ENCODE results near the gene ZC3H18. TPM values are rescaled to one million over a fixed set of nuclear protein-coding genes. Genes with fewer than 3 reads are reported as not detected.

The ZC3H18 gene
- total RNA-seq, 1 donor from 2014 or later = 92.9 TPM

DNA sequence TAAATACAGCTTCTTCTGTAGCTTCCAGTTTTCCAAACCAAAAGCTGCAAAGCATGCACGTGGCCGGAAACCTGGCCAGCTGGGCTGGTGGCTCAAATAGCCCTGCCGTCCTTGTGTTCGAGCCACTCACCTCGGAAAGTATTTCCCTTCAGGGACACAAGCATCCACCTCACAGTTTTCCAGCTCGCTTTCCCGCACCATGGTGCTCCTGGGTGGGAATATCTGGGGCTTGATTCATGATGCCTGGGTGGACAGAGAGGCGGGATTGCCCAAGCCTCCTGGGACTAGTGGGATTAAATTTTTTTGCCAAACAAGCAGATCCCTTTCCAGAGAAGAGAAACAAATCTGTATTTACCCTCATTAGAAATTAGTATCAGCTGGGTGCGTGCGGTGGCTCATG, 99.8 kb downstream of the ZC3H18 start:
- intact Hi-C loops (cut with micrococcal nuclease) = loop anchor here (10.0 kb wide), 1 partner anchor 715 kb away; the partner anchor contains the start of gene BANP

- intact Hi-C loops (cut with micrococcal nuclease) = no loop called here
Observed at GRCh38 chr16:88671806-88672205, 101.6 kb downstream of the ZC3H18 start.

DNA sequence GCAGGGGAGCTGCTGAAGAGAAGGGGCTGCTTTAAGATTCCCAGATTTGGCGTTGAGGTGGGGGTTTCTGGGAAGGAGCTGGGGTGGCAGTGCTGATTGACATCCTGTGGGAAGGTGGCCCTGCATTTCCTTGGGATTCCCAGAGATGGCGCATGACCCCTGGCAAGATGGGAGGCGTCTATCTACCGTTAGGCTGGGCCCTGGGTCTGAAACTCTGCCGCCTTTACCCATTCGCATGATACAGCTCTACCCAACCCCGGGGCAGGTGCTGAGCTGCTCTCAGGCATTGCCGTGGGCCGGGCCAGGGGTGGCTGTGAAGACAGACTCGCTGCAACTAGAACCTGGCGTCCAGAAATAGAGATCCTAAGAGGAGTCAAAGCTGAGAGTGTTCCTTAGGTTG, 102.6 kb downstream of the ZC3H18 start:
- intact Hi-C loops (cut with micrococcal nuclease) = no loop called here

DNA sequence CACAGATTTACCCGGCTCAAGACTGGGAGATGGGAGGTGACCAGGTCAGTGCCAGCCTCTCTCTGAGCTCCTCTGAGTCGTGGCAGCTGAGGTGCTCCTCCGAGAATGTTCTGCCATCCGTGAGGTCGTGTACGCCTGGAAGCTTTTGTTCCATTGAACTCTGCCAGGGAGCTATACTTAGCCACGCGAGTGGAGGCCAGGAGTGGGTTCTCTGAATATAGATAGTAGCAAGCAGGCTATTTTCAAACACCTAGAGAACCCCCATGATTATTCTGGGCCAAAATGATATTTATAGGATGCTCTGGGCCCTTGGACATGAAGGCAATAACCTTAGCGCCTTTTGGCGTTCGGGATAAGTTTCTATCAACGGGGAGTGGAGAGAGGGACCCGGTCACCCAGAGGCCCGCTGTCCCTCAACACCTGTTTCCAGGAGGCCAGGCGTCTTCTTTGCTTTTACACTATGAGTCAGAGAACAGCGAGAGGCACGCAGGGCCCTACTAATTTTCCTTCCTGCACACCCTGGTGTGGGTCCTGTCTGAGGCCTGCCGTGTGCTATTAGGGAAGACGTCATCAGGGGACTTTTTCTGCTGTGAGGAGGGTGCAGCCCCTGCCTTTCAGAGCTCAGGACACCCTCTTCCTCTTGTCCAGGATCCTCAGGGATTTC, 103.6 kb downstream of the ZC3H18 start:
- intact Hi-C loops (cut with micrococcal nuclease) = no loop called here

DNA sequence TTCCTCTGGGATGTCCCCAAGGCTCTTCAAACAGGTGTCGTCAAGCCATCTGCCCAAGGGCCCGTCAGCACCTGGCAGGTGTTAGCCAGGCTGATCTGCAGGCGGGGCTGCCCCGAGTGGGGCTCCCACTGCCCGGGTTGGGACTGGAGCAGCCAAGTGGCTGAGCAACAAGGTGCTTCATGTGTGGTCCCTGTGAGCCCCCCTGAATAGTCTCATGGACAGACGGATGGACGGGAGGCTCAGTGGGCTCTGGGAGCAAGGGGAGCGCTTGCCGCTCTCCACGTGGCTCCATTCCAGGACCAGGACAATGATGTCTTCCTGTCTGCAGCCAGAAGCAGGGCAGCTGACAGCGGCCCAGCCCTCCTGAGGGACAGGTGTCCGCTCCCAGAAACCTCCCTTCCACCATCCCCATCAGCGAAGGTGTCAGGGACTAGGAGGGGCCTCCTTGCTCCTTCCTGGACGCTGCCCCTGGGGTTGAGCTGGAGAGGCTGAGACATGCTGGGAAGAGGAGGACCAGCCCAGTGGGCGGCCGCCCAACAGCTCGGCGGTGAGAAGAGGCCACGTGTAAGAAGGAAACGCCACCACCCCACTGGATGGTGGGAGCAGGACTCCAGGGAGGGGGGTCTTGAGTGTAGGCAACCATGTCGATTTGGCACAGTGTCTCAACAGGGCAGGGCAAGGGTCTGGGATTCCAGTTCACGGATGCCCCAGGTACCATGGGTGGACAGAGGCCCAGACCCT, 106.5 kb downstream of the ZC3H18 start:
- intact Hi-C loops (cut with micrococcal nuclease) = no loop called here

DNA sequence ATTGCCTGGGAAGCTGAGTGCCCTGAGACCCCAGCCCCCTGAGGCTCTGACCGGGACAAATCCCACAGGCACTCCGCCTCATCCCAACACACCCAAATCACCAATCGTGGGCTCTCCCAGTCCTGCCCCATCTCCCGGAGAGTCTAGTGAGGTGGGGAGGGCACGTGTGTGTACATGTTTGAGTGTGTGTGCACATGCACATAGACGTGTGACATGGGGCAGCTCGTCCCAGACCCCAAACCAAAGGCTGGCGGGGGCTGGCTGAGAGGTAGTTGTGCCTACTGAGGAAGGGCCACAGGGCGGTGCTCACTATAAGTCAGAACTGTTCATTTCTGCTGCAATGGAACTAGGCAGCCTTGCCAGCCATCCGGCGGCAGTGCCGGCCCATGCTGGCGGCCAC, 107.5 kb downstream of the ZC3H18 start:
- intact Hi-C loops (cut with micrococcal nuclease) = no loop called here

DNA sequence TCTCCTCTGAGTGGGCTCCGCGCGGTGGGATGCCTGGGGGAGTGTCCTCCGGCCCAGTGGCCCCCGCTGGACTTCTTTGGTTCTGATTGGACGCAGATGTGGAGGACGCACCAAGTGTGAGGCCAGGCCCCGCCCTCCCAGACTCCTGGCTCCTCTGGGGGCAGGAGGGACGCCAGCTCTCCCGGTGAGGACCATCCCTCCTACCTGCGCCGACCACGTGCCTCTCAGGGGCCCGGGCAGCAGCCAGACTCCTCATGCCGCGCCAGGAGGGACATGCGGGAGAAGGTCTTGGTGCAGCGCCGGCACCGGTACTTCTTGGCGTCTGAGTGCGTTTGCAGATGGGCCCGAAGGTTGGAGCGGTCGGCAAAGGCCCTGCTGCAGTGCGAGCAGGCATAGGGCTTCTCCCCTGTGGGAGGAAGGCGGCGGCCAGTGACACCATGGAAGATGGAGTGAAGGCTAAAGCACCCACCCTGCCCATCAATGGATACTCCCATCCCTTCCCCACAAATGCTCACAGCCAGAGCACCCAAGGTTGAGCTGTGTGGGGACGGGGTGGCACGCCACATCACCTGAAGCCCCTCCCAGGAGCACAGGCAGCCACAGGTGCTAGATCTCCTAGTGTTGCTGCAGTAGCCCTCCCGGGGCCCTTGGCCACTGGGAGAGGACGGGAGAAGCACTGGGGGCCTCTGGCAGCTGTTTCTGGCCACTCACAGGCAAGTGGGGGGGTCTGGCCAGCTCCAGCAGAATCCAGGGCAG, 108.2 kb downstream of the ZC3H18 start:
- intact Hi-C loops (cut with micrococcal nuclease) = no loop called here

- intact Hi-C loops (cut with micrococcal nuclease) = loop anchor here (1.0 kb wide), 2 partner anchors 29 to 101 kb away; partner anchors contain the start of gene CYBA
Observed at GRCh38 chr16:88680554-88681083, 110.4 kb downstream of the ZC3H18 start.

DNA sequence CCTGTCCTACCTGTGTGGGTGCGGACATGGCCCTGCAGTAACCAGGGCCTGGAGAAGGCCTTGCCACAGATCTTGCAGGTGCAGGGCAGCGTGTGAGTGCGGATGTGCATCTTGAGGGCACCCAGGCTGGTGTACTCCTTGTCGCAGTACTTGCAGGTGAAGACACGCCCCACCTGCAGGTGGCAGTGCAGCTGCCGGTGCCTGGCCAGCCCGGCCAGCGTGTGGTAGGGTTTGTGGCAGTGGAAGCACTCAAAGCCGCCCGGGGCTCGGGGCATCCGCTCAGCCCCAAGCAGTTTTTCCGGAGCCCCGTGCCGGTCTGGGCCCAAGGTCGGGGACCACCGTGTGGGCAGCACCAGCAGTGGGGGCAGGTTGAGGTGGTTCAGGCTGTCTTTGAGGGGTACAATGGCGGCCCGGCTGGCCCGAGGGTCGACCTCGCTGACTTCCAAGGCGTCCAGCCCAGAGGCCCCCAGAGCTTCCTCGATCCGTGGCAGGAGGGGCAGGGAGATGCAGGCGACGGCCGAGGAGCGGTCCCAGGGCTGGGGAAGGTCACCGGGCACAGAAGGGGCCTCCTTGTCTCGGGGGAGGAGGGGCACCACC, 111.0 kb downstream of the ZC3H18 start:
- intact Hi-C loops (cut with micrococcal nuclease) = loop anchor here (1.0 kb wide), 2 partner anchors 30 to 100 kb away; partner anchors contain the start of gene CYBA

Other genes starting within 250 kb of the ZC3H18 start
- 0.46 and 0.66 TPM in 2 replicates for gene ZNF469, start 187.4 kb upstream of the ZC3H18 start, total RNA-seq
- 11.6 and 14.0 TPM in 2 replicates for gene ZFPM1, start 117.1 kb upstream of the ZC3H18 start, total RNA-seq
- gene IL17C, start 68.2 kb downstream of the ZC3H18 start, total RNA-seq = not detected in 2 replicates
- gene CYBA, start 80.7 kb downstream of the ZC3H18 start, total RNA-seq = 554 and 567 TPM in 2 replicates
- 86.1 and 87.5 TPM in 2 replicates for gene MVD, start 92.7 kb downstream of the ZC3H18 start, total RNA-seq
- gene SNAI3, start 116.1 kb downstream of the ZC3H18 start, total RNA-seq = 11.7 and 12.1 TPM in 2 replicates
- 132 and 139 TPM in 2 replicates for gene RNF166, start 136.0 kb downstream of the ZC3H18 start, total RNA-seq
- gene CTU2, start 136.1 kb downstream of the ZC3H18 start, total RNA-seq = 33.3 and 34.5 TPM in 2 replicates
- 230 and 240 TPM in 2 replicates for gene PIEZO1, start 214.8 kb downstream of the ZC3H18 start, total RNA-seq
- gene CDT1, start 233.4 kb downstream of the ZC3H18 start, total RNA-seq = 69.6 and 78.9 TPM in 2 replicates
- gene APRT, start 241.5 kb downstream of the ZC3H18 start, total RNA-seq = 164 TPM in 2 replicates